HepG2 (cell line): ENCODE data around the gene PARM1. TPM values are rescaled to one million over a fixed set of nuclear protein-coding genes. Genes with fewer than 3 reads are reported as not detected.

Experiments
- CCAR2 ChIP-seq: fragments of 200-400 bp; formaldehyde crosslinking; optimal IDR thresholded peaks from 2 replicates; pipeline ENCODE3; 2018; ENCODE audit warnings: low read depth, mild to moderate bottlenecking, low read length, moderate library complexity
- HOXA3 ChIP-seq: sonication (generic); formaldehyde crosslinking; IDR thresholded peaks from 2 replicates; pipeline ENCODE4 v1.5.0; 2020; ENCODE audit warnings: missing genetic modification reagents
- MYC ChIP-seq: sonication (generic); formaldehyde crosslinking; IDR thresholded peaks from 2 replicates; pipeline ENCODE4 v1.9.0; 2021; ENCODE audit warnings: missing genetic modification reagents, borderline replicate concordance
- NR2F2 ChIP-seq: IDR thresholded peaks from 2 replicates; pipeline ENCODE4 v1.6.1; 2012; ENCODE audit warnings: low read depth, inconsistent platforms, borderline replicate concordance
- RAD21 ChIP-seq: fragments of 450-650 bp; formaldehyde crosslinking; IDR thresholded peaks from 2 replicates; pipeline ENCODE4 v1.5.0; 2020; ENCODE audit warnings: mild to moderate bottlenecking
- SALL2 ChIP-seq: sonication (generic); formaldehyde crosslinking; IDR thresholded peaks from 2 replicates; pipeline ENCODE4 v1.8.1; 2023; ENCODE audit warnings: mild to moderate bottlenecking, missing genetic modification reagents, inconsistent platforms
- SKI ChIP-seq: fragments of 450-650 bp; IDR thresholded peaks from one replicate; pipeline ENCODE4 v1.6.1; 2018; ENCODE audit warnings: mild to moderate bottlenecking; ENCODE audit not compliant: partially characterized antibody
- TBX3 ChIP-seq: fragments of 450-650 bp; IDR thresholded peaks from 2 replicates; pipeline ENCODE4 v1.6.1; 2017; ENCODE audit warnings: antibody characterized with exemption, mild to moderate bottlenecking, inconsistent platforms, borderline replicate concordance
- THAP11 ChIP-seq: IDR thresholded peaks from 2 replicates; pipeline ENCODE4 v1.6.1; 2016; ENCODE audit warnings: missing biosample characterization, missing genetic modification reagents
- ZNF12 ChIP-seq: sonication (generic); formaldehyde crosslinking; IDR thresholded peaks from 2 replicates; pipeline ENCODE4 v1.5.0; 2020; ENCODE audit warnings: missing genetic modification reagents
- ZNF121 ChIP-seq: sonication (generic); formaldehyde crosslinking; IDR thresholded peaks from 2 replicates; pipeline ENCODE4 v1.5.0; 2020; ENCODE audit warnings: mild to moderate bottlenecking, missing genetic modification reagents
- ZNF44 ChIP-seq: sonication (generic); formaldehyde crosslinking; IDR thresholded peaks from 2 replicates; pipeline ENCODE4 v1.5.1; 2020; ENCODE audit warnings: mild to moderate bottlenecking, missing genetic modification reagents
- polyA plus RNA-seq, 8 experiments: library from polyadenylated mRNA; depleted of rRNA in 3 of 8; stranded (reverse) in 7 of 8; unstranded in 1 of 8; fragments of >200 nt; fragmentation: Illumina TruSeq in 4 of 8; extraction: Trizol in 4 of 8; gene quantifications; 2 replicates each; pipeline versions ENCODE4 v1.2.1 to v1.2.3, GENCODE V29; 2011 to 2016; ENCODE audit warnings: low read depth in 4 of 8, missing spikeins in 1 of 8, mixed read lengths in 1 of 8; ENCODE audit not compliant: insufficient read depth in 1 of 8
- total RNA-seq, 5 experiments: library from RNA; depleted of rRNA; stranded (reverse); fragments of >200 nt; fragmentation: Illumina TruSeq; extraction: Trizol; gene quantifications; 2 replicates each; pipeline ENCODE4 v1.2.3, GENCODE V29; 2016; ENCODE audit warnings: low read depth in 1 of 5
- TF ChIP-seq, protein P1 (sequence below): sonication (generic); formaldehyde crosslinking; IDR thresholded peaks from 2 replicates; pipeline ENCODE4 v1.5.1; 2020; ENCODE audit warnings: mild to moderate bottlenecking, missing genetic modification reagents, moderate library complexity
- TF ChIP-seq, protein P2 (sequence below): sonication (generic); formaldehyde crosslinking; IDR thresholded peaks from 2 replicates; pipeline ENCODE4 v1.4.0; 2020; ENCODE audit warnings: mild to moderate bottlenecking, missing genetic modification reagents
- TF ChIP-seq, protein P3 (sequence below): sonication (generic); formaldehyde crosslinking; IDR thresholded peaks from 2 replicates; pipeline ENCODE4 v1.5.0; 2020; ENCODE audit warnings: missing genetic modification reagents
- TF ChIP-seq, protein P4 (sequence below), 2 experiments: fragments of 450-650 bp in 1 of 2; sonication (generic) in 1 of 2; formaldehyde crosslinking; IDR thresholded peaks; 2 replicates each; pipeline versions ENCODE4 v1.5.0 to v1.8.0; 2020 to 2022; ENCODE audit warnings: mild to moderate bottlenecking in 1 of 2, missing genetic modification reagents in 1 of 2
- TF ChIP-seq, protein P5 (sequence below): sonication (generic); formaldehyde crosslinking; IDR thresholded peaks from 2 replicates; pipeline ENCODE4 v1.4.0; 2020; ENCODE audit warnings: missing genetic modification reagents
- TF ChIP-seq, protein P6 (sequence below): sonication (generic); formaldehyde crosslinking; IDR thresholded peaks from 2 replicates; pipeline ENCODE4 v1.8.1; 2023; ENCODE audit warnings: mild to moderate bottlenecking, moderate library complexity, missing genetic modification reagents

PARM1 gene
- total and polyA plus RNA-seq, 2 of the 13 experiments (the other 11 are each of a cell fraction or from before 2014, with no cell fraction given) = not detected

DNA sequence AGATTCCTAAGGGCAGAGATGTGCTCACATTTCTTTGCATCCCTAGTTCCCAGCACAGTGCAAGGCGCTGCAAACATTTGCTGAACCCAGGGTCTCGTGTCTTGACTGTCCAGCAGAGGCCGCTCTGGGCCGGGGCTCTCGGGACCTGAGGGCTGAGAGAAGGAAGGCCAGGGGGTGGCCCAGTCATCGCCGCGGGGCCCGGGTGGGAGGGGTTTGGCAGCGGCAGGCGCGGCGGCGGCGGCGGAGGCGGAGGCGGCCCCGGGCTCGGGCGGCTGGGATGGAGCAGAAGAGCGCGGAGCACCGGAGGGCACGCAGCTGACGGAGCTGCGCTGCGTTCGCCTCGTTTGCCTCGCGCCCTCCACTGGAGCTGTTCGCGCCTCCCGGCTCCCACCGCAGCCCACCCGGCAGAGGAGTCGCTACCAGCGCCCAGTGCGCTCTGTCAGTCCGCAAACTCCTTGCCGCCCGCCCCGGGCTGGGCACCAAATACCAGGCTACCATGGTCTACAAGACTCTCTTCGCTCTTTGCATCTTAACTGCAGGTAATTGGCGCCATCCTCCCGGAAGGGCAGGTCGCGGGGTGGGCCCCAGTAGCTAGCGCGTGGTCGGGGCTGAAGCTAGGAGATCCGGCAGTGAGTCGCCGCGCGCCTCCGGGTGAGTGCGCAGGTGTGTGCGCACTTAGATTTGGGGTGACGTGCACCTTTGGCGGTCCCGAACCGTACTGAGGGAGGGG, at the start of gene PARM1 (continued):
- TF ChIP-seq, protein P1, sequence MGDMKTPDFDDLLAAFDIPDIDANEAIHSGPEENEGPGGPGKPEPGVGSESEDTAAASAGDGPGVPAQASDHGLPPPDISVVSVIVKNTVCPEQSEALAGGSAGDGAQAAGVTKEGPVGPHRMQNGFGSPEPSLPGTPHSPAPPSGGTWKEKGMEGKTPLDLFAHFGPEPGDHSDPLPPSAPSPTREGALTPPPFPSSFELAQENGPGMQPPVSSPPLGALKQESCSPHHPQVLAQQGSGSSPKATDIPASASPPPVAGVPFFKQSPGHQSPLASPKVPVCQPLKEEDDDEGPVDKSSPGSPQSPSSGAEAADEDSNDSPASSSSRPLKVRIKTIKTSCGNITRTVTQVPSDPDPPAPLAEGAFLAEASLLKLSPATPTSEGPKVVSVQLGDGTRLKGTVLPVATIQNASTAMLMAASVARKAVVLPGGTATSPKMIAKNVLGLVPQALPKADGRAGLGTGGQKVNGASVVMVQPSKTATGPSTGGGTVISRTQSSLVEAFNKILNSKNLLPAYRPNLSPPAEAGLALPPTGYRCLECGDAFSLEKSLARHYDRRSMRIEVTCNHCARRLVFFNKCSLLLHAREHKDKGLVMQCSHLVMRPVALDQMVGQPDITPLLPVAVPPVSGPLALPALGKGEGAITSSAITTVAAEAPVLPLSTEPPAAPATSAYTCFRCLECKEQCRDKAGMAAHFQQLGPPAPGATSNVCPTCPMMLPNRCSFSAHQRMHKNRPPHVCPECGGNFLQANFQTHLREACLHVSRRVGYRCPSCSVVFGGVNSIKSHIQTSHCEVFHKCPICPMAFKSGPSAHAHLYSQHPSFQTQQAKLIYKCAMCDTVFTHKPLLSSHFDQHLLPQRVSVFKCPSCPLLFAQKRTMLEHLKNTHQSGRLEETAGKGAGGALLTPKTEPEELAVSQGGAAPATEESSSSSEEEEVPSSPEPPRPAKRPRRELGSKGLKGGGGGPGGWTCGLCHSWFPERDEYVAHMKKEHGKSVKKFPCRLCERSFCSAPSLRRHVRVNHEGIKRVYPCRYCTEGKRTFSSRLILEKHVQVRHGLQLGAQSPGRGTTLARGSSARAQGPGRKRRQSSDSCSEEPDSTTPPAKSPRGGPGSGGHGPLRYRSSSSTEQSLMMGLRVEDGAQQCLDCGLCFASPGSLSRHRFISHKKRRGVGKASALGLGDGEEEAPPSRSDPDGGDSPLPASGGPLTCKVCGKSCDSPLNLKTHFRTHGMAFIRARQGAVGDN (CRISPR knock-in tag) = peak; percentile 44; the same call in 1 of the 2 replicates
- TF ChIP-seq THAP11 (CRISPR knock-in tag) (no peak), TBX3 (no peak), ZNF121 (CRISPR knock-in tag) (no peak), MYC (CRISPR knock-in tag) (peak; percentile 18; the same call in 1 of the 2 replicates), NR2F2 (no peak), ZNF44 (CRISPR knock-in tag) (no peak), RAD21 (CRISPR knock-in tag) (peak; percentile 68), CCAR2 (no peak), HOXA3 (CRISPR knock-in tag) (0 out of 2 replicates have a peak, but pooled peaks have one; percentile 18), SKI (no peak), ZNF12 (CRISPR knock-in tag) (no peak), SALL2 (no peak)
- TF ChIP-seq, protein P2, sequence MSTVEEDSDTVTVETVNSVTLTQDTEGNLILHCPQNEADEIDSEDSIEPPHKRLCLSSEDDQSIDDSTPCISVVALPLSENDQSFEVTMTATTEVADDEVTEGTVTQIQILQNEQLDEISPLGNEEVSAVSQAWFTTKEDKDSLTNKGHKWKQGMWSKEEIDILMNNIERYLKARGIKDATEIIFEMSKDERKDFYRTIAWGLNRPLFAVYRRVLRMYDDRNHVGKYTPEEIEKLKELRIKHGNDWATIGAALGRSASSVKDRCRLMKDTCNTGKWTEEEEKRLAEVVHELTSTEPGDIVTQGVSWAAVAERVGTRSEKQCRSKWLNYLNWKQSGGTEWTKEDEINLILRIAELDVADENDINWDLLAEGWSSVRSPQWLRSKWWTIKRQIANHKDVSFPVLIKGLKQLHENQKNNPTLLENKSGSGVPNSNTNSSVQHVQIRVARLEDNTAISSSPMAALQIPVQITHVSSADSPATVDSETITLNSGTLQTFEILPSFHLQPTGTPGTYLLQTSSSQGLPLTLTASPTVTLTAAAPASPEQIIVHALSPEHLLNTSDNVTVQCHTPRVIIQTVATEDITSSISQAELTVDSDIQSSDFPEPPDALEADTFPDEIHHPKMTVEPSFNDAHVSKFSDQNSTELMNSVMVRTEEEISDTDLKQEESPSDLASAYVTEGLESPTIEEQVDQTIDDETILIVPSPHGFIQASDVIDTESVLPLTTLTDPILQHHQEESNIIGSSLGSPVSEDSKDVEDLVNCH (CRISPR knock-in tag) = no peak
- TF ChIP-seq, protein P3, sequence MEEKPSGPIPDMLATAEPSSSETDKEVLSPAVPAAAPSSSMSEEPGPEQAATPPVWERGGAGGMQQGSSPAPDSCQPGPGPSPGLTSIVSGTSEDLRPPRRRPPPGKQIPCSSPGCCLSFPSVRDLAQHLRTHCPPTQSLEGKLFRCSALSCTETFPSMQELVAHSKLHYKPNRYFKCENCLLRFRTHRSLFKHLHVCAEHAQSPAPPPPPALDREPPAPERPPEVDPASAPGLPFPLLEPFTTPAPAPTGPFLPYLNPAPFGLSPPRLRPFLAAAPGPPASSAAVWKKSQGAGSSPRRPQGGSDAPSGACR (CRISPR knock-in tag) = no peak
- TF ChIP-seq, protein P4, sequence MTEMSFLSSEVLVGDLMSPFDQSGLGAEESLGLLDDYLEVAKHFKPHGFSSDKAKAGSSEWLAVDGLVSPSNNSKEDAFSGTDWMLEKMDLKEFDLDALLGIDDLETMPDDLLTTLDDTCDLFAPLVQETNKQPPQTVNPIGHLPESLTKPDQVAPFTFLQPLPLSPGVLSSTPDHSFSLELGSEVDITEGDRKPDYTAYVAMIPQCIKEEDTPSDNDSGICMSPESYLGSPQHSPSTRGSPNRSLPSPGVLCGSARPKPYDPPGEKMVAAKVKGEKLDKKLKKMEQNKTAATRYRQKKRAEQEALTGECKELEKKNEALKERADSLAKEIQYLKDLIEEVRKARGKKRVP (CRISPR knock-in tag; IDR thresholded peaks at IDR 0.05) = no peak
- TF ChIP-seq, protein P5, sequence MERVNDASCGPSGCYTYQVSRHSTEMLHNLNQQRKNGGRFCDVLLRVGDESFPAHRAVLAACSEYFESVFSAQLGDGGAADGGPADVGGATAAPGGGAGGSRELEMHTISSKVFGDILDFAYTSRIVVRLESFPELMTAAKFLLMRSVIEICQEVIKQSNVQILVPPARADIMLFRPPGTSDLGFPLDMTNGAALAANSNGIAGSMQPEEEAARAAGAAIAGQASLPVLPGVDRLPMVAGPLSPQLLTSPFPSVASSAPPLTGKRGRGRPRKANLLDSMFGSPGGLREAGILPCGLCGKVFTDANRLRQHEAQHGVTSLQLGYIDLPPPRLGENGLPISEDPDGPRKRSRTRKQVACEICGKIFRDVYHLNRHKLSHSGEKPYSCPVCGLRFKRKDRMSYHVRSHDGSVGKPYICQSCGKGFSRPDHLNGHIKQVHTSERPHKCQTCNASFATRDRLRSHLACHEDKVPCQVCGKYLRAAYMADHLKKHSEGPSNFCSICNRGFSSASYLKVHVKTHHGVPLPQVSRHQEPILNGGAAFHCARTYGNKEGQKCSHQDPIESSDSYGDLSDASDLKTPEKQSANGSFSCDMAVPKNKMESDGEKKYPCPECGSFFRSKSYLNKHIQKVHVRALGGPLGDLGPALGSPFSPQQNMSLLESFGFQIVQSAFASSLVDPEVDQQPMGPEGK (CRISPR knock-in tag) = peak; percentile 39; the same call in 1 of the 2 replicates
- TF ChIP-seq, protein P6, sequence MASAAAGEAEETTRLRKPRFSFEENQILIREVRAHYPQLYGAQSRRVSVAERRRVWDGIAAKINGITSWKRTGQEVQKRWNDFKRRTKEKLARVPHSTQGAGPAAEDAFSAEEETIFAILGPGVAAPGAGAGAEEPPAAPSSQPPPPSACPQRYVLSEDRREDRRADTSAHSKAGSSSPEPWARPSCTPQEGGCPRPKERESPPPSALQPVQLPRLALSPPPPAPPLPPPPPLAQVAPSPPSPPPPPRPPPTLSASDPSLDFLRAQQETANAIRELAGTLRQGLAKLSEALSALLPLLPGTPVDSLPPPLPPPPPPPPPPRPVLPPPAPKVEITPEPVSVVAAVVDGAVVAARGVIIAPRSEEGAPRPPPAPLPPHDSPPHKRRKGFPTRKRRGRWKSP (CRISPR knock-in tag) = peak; percentile 62; the same call in 1 of the 2 replicates
